HG03139 (cell line): ENCODE measurements around the gene DIO2.

ENCODE experiments used
- ATAC-seq: cut with Tn5 transposase; IDR thresholded peaks from one replicate; pipeline ENCODE4 v1.9.1; 2021; ENCODE audit not compliant: unreplicated experiment

DIO2 gene

DNA sequence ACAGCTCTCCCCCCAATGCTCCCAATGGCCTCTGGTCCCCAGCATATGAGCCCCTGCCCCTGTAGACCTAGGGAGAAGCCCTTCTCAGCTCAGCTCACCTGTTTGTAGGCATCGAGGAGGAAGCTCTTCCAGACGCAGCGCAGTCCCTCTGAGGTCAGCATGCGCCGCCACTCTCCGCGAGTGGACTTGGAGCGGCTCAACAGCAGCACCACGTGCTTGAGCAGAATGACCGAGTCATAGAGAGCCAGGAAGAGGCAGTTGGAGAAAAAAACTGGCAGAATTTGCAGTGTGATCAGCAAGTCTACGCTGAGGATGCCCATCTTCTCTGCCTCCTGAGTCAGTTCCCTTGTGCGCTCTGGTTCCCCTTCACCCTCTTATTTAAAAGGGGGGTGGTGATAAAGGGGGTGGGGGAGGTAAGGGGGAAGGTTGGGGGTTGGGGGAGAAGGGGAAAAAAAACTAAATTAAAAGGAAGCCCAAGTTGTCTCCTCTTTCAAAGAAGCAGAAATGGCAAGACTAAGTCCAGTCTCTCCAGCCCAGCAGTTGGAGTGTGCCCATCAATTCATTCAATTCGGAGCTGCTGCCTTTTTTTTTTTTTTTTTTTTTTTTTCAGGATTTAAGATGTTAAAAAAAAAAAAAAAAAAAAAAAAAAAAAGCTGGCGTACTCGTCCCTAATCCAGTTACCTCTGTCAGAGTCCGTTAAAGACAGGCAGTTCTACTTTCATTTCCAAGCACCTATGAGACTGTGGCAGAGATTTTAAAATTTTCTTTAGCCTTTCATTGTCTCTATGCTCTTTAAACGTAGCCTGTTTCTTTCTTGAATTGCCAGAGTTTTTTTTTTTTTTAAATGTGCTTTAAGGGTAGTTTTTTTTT, at the start of gene DIO2:
DIO2 (minus strand) TSS at position 352 of the 870 bp plus-strand sequence; CDS start at position 320, 32 bp downstream.
- no peak for ATAC-seq

DNA sequence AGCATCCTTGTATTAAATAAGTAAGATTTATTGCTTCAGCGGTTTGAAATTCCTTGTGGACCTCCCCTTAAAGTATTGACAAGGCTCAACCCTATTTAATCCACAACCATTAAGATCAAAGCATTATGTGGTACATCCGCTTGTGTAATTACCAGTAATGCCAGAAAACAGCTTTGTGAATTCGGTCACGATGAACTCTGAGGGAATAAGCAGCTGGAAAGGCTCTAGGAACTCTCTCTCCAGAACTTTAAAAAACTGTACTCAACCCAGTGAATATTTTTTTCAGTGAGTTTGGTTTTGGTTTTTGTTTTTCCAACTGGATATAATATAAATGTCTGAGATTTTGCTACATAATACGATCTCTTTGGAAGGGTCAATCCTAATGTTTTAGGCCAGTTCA, 49.3 kb upstream of the DIO2 start:
- ATAC-seq: no peak

DNA sequence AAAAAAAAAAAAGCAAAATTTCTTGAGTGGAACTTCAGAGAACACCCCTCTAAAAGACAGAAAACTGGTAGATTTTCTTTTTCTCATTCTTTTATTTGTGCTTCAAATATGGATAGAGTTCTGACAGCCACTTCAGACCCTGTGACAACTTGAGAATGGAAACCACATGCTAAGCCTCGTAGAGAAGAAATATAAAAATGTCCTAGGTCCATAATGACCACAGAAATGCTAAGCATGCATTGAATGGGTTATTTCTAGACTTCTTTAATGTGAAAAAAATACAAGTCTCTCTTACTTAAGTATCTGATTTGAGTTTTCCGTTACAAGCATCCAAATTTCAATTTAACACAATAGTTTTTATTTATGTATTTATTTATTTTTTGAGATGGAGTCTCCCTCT, 28.3 kb upstream of the DIO2 start:
- no peak for ATAC-seq

DNA sequence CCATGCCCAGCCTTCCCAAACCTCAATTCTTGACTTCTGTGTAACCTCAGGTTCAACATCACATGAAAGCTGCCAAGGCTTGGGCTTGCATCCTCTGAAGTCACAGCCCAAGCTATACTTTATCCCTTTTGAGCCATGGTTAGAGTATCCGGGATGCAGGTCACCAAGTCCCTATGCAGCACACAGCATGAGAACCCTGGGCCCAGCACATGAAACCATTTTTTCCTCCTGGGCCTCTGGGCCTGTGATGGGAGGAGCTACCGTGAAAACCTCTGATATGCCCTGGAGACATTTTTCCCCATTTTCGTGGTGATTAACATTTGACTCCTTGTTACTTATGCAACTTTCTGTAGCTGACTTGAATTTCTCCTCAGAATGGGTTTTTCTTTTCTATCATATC, 25.8 kb upstream of the DIO2 start:
- ATAC-seq: no peak

DNA sequence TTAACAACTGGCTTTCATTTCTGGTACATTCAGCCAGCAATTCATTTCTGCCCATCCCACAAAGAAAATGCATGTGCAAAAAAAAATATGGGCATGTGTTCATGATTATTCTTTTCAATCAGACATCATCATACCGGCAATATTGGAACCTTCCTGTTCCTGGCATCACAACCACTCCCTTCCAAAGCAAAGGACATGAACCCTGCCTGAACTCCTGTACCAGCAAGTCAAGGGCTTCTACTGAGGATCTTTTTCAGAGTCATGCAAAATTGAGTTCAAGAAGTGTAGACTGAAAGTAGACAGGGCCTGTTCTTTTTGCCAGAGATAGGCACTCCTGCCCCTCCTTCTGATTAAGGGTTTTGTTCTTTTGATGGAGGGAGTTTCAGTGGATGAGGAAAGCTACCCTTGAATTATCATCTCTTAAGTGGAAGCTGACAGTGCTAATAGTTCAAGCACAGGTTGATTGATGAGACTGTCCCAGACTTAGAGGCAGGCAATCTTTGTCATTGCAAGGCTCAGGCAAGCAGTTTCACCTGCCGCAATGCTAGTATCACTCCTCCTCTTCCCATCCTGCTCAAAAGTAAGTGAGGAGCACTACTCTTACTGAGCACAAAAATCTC, 22.3 kb upstream of the DIO2 start:
- ATAC-seq: no peak

DNA sequence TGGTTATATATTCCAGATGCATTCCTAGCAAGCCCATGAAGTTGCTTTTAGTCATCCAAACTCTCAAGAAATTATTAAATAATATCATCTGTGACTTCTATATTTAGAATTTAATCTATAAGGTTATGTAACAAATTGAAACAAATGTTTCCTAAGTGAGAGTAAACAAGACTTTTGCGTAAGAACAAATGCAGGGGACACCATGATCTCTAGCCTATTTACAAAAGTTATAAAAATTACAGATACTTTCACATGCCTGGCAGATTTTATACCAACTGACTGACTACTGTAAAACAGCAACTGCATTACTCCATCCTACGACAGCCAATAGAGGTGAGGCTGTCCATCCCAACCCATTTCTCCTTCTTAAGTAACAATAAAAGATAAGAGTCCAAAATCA, 20.4 kb upstream of the DIO2 start:
- no peak for ATAC-seq

DNA sequence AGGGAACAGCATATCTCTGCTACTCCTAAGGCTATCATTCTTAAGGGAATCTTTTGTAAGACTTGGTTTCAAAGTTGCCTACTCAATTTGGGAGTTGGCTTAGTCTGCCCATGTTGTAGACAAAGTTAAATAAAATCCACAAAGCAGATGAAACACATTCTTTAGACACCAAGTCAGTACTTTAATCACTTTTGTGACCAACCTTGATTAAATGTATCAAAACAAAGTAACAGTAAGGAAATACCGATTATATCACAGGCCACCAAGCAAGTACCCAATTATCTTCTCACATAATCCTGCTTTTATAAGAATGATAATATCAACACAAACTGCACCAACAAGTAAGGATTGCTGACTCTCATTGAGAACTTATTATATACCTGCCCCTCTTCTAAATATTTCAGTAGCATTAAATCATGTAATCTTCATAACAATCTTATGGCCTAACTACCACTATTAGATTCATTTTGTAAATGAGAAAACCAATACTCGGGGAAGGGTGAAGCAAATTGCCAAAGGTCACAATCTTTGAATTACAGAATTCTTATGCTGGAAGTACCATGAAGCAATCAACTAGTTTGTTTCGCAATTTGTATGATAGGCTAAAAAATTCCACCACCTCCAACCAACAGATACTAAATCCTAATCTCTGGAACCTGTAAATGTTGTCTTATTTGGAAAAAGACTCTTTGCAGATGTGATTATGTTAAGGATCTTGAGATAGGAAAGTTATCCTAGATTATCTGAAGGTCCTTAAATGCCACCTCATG, 12.6 kb upstream of the DIO2 start:
- ATAC-seq: no peak

DNA sequence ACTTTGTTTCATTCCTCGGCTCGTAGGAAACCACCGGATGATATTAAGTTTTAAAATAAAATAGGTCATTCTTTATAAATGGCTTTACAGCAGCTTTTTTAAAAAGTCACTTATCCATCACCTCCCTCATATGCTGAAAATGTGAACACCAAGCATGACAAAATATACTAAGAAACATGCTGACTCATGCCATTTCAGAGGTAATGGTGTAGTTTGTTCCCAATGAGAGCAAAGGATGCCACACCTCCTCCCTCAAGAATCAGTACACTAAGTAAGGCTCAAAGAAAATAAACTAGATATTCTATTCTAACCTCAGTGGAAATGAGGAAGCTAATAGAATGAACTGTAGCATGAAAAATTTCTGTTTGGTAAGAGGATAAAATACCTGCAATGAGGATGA, 5.5 kb upstream of the DIO2 start:
- no peak for ATAC-seq

DNA sequence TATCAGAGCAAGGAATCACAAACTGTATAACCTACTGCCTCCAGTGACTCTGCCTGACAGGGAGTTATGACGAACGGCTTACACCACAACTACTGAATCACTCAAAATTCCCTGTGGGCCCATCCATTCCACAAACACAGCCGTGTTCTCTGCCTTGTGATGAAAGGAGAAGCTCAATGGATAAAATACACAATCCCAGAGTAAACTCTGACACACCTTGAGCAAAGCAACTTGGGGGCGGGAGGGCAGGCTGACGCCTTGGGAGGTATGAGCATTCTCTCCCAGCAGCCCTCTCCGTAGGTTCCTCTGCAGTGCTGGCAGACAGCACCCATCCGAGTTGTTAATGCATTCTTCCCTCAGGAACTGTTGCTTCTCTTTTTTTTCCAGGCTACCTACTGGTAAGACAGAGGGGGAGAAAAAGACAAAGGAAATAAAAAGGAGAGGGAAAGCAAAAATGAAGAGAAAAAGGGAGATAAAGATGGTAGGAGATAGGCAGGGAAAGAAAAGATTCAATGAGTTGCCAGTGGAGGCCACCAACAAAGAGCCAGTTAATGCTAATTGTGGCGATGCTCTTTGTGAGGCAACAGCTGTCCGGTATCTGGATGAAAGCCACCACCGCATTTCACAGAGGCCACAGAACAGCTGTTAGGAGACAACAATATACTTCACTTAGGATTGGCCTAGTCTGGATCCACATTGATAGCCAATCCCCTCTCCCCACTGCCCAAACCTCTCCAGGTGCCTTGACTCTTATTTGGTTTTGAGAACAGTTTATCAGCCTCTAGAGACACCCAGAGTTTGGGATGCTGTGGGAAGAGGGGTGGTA, 4.7 kb upstream of the DIO2 start:
- ATAC-seq: no peak

DNA sequence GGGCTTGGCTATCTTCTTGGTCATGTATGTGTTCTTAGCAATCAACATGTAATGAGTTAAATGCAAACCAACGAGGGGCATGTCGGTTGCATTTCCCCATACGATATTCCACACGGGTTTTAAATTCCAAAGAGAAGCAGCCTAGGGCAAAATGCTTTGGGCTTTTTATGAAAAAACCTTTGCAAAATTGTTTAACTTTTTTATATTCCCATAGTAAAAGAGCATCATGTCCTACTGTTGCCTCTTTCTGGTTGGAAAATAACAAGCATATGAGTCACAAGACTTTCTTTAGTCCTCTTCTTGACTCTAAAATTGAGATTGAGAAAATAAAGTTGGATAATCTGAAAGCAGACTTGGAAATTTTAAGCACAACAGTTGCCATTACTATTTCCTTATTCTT, 3.8 kb upstream of the DIO2 start:
- ATAC-seq: no peak

DNA sequence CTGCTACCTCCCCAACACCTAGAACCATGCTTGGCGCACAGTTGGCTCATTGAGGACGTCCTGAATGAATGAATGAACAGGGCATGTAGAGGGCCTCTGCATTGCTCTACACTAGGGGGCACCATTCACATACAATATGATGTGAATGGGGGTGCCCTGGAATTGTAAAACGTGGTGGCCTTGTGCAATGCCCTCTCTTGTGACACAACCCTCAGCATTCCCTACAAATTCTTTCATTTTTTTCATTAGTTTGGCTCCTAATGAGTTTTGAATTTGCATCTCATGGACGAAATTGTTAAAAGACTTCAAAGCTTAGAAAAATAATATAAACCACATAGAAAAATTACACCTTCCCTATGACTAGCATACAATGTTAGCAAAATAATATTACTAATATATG, 2.3 kb upstream of the DIO2 start:
- ATAC-seq: no peak

DNA sequence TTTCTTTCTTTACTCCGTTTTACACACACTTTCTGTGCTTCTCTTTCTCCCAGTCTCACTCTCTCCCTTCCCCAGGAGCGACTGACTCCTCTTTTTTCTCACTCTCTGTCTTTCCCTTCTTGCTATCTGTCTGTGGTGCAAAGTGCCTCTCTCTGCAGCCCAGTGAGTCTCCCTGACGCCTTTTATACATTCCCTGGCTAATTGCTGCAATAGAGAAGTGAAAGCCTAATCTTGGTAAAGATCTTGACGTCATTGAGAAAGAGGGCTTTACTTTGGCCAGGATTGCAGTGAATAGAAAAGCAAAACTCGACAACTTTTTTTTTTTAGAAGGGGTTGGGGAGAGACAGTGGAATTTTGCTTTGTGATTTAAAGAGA, 706 bp upstream of the DIO2 start:
- ATAC-seq: no peak

DNA sequence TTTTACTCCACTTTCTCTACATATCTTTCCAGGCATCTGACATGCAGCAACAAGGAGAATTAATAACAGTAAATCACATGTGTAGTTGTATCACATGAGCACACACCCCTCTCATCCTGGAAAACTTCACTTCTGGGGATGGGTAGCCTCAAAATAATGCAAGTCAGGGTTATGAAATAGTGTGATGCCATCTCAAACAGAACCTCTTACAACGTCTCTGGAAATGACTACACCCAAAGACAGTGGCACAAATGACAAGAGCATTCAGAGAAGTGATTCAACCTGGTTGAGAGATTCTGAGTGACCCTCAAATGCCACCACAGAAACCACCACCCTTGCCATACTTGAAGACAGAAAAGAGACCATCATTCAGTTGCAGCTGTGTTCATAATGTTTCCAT, 2.8 kb downstream of the DIO2 start:
- ATAC-seq: no peak

DNA sequence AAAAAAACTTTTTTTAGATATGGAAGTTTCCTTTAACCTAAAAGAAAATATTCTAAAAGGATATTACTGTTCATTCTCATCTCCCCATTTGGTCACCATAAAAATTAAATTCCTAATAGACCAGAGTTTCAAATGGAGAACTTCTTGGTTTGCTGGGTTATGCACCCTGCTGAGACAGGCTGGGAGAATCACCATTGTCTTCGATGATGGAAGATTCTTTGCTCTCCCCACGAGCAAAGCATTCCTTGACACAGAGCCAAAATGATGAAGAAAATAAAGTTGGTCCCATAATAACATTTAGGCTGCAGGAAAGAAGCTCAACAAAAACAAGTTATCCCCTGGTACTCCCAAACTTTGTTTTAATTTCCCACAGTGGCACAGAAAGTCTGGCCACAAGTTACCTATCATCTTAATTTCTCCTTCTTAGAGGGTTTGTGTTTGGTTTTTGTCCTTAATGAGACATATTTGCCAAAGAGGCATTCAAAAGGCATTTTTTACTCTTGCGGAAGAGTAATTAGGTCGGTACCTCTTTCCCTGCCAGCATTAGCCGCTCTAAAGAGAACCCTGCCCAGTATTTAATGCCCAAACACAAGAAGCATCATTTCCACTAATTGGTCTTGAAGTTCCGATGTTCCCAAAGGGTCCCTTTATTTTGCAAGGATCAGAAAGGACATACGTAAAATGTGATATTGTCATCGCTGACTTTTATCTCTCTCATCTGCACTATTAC, 4.8 kb downstream of the DIO2 start:
- no peak for ATAC-seq

DNA sequence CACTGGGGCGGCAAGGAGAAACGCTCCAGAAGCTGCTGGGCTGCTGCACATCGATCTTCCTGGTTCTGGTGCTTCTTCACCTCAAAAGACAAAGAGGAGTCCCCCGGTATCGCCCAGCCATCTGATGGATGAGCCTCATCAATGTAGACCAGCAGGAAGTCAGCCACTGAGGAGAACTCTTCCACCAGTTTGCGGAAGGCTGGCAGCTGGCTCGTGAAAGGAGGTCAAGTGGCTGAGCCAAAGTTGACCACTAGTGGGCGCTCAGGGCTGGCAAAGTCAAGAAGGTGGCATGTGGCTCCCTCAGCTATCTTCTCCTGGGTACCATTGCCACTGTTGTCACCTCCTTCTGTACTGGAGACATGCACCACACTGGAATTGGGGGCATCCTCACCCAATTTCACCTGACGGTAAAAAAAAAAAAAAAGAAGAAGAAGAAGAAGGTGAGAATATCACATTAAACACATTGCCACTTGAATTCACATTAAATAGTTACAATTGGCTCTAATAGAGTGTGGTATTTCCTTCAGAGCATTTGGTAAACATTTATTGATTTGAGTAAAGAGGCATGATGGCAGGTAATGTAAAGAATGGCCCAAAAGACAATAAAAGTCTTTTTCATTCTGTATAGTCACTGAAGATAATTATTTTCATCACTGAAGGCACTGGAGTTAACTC, 8.3 kb downstream of the DIO2 start:
- no peak for ATAC-seq

DNA sequence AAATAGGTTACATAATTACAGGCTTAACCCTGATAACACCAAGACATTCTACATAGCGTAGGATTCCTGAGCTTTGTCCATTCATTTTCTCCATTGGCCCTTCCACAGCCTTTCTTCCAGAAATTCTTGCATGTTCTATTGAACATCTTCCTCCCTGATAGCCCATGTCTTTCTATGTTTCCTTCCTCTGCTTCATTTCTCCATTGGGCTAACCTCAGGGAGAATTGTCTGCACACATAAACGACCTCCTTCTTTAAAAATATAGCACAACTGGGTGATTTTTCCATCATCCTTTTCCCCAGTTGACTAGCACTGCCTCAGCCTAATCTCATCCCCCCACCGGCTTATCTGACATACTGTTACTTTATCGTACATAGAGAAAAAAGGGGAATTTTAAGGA, 11.2 kb downstream of the DIO2 start:
- no peak for ATAC-seq

DNA sequence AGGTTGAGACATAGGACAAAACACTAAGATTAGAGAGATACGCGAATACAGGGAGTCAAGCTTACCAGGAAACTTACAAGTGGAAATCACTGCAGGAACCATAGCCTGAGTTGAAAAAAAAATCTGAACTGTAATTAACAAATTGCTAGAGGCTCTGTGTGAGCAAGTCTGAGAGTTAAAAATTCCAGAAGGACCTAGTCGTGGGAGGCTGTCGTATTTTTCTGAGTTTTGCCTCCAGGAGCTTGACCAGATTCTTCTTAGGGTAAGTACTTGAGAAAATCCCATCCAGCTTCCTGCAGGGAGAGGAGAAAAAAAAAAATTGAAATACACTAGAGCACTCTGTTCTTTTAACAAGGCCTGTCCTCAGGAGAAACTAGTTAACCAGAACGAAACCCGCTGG, 22.7 kb downstream of the DIO2 start:
- ATAC-seq: no peak

DNA sequence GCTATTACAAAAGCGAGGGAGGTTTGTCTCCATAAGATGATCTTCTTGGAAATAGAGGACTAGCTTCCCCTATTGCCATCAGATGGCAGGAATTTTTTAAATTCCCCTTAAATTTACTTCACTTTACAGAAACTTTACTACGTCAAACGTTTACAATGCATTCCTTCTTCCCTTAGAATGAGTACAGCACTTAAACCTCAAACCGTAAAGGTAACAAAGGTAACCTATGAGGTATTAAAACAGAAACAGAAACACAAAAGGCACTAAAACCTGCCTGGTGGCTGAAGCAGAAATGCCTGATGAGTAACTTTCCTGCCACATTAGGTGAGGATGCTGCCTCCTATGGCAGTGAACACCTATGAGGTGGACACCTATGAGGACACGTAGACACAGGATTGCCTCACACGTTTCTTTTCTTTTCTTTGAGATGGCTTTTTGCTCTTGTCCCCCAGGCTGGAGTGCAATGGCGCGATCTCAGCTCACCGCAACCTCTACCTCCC, 25.0 kb downstream of the DIO2 start:
- ATAC-seq: no peak

DNA sequence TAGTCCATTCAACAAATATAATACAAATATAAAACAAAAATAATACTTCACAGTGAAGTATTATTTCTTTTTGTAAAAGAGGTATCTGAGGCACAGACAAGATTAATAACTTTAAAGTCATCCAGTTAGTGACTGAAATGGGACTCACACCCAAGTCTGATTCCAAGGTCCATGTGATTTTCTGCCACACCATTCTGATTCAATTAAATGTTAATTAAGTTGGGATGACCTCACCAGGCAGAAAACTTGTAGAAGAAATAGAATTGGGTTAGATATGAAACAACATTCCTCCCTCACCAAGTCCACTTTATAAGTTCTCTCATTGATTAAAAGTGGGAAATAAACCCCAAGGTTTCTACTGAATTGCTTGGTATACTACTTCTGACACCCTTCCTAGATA, 34.4 kb downstream of the DIO2 start:
- ATAC-seq: no peak
